IMR-90 (cell line): ENCODE measurements around the gene CDHR1.

Experiments used
- BHLHE40 ChIP-seq: fragments of 150-350 bp; IDR thresholded peaks from 2 replicates; pipeline ENCODE4 v1.6.1; 2016; ENCODE audit warnings: mild to moderate bottlenecking, low read depth, low read length
- CHD1 ChIP-seq: IDR thresholded peaks from 2 replicates; pipeline ENCODE4 v1.6.1; 2012; ENCODE audit warnings: low read depth, low read length, improper control_type of control experiment
- NFE2L2 ChIP-seq: fragments of 150-350 bp; IDR thresholded peaks from 2 replicates; pipeline ENCODE4 v1.6.1; 2016; ENCODE audit warnings: low read depth, mild to moderate bottlenecking, low read length
- POLR2A ChIP-seq: IDR thresholded peaks from 2 replicates; pipeline ENCODE4 v1.6.1; 2012; ENCODE audit warnings: mild to moderate bottlenecking, low read depth, low read length
- USF2 ChIP-seq: fragments of 150-350 bp; IDR thresholded peaks from 2 replicates; pipeline ENCODE4 v1.6.1; 2017; ENCODE audit warnings: mild to moderate bottlenecking, antibody characterized with exemption, low read length, low read depth
- TF ChIP-seq, protein P1 (sequence below): conservative IDR thresholded peaks from 2 replicates; pipeline ENCODE4 v1.5.1; 2012; ENCODE audit warnings: mild to moderate bottlenecking, low read depth, low read length, improper control_type of control experiment

GRCh38 chr10:84155521-84155920 lies 38.8 kb upstream of the CDHR1 start:
- TF ChIP-seq, protein P1, sequence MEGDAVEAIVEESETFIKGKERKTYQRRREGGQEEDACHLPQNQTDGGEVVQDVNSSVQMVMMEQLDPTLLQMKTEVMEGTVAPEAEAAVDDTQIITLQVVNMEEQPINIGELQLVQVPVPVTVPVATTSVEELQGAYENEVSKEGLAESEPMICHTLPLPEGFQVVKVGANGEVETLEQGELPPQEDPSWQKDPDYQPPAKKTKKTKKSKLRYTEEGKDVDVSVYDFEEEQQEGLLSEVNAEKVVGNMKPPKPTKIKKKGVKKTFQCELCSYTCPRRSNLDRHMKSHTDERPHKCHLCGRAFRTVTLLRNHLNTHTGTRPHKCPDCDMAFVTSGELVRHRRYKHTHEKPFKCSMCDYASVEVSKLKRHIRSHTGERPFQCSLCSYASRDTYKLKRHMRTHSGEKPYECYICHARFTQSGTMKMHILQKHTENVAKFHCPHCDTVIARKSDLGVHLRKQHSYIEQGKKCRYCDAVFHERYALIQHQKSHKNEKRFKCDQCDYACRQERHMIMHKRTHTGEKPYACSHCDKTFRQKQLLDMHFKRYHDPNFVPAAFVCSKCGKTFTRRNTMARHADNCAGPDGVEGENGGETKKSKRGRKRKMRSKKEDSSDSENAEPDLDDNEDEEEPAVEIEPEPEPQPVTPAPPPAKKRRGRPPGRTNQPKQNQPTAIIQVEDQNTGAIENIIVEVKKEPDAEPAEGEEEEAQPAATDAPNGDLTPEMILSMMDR = no peak
- no peak for TF ChIP-seq NFE2L2
- TF ChIP-seq BHLHE40 = no peak
- TF ChIP-seq POLR2A = no peak
- no peak for TF ChIP-seq USF2
- TF ChIP-seq CHD1 = no peak
